B cell (primary cell): Measurements from ENCODE around the gene TENT4B. TPM values are rescaled to one million over a fixed set of nuclear protein-coding genes. Genes with fewer than 3 reads are reported as not detected.

ENCODE experiments used
- ATAC-seq: fragments of 200-7000 bp; cut with Tn5 transposase; one replicate; pipeline ENCODE4 v1.10.0; 2021; ENCODE audit warnings: low read depth, mild to moderate bottlenecking, moderate number of reproducible peaks, moderate library complexity
- CTCF ChIA-PET: fragments of 350-600 bp; sonication (Branson Sonifier 250); formaldehyde crosslinking; loops from one replicate; lab custom pipeline; 2021; ENCODE audit warnings: antibody characterized with exemption, inconsistent platforms; lab: Charles Lee
- POLR2A ChIA-PET: fragments of 350-600 bp; sonication (Branson Sonifier 250); formaldehyde crosslinking; loops from one replicate; lab custom pipeline; 2021; ENCODE audit warnings: antibody characterized with exemption; lab: Charles Lee
- DNase-seq: peaks from one replicate; pipeline ENCODE4 v3.0.0; 2013
- H2AFZ ChIP-seq: 2 replicates; pipeline ENCODE4 v1.6.1; 2012; ENCODE audit warnings: mild to moderate bottlenecking, low read depth, low read length; ENCODE audit not compliant: insufficient read depth, poor library complexity, severe bottlenecking
- H3K27ac ChIP-seq, 2 donors: 1 replicate in 1 of 2; 2 replicates in 1 of 2; pipeline ENCODE4 v1.5.1; 2012 to 2013; ENCODE audit warnings: low read length in 2 of 2, mild to moderate bottlenecking in 2 of 2, moderate library complexity in 1 of 2
- H3K27me3 ChIP-seq, 4 experiments: fragments of 200-600 bp in 1 of 4; sonication (generic) in 1 of 4; replicated peaks in 1 of 4; 1 replicate in 2 of 4; 2 replicates in 2 of 4; pipeline versions ENCODE4 v1.6.1 to v1.7.0; 2013 to 2016; ENCODE audit warnings: low read length in 3 of 4, mild to moderate bottlenecking in 2 of 4, mixed read lengths in 1 of 4, moderate library complexity in 1 of 4; ENCODE audit not compliant: insufficient read depth in 4 of 4, control insufficient read depth in 3 of 4; ENCODE audit errors: control extremely low read depth in 1 of 4
- H3K36me3 ChIP-seq, 2 experiments: replicated peaks in 1 of 2; 1 replicate in 1 of 2; 2 replicates in 1 of 2; pipeline versions ENCODE4 v1.6.1 to v1.7.1; 2013; ENCODE audit warnings: low read length in 1 of 2; ENCODE audit not compliant: insufficient read depth in 2 of 2, control insufficient read depth in 1 of 2; ENCODE audit errors: control extremely low read depth in 1 of 2, extremely low read depth in 1 of 2
- H3K4me1 ChIP-seq, 2 donors: fragments of 200-600 bp in 1 of 2; sonication (generic) in 1 of 2; 1 replicate in 1 of 2; 2 replicates in 1 of 2; pipeline versions ENCODE4 v1.5.1 to v1.6.1; 2013 to 2017; ENCODE audit warnings: low read length in 2 of 2; ENCODE audit not compliant: control insufficient read depth in 2 of 2, insufficient read depth in 2 of 2
- H3K4me2 ChIP-seq: replicated peaks from 2 replicates; pipeline ENCODE3; 2012; ENCODE audit warnings: mild to moderate bottlenecking, low read depth, low read length; ENCODE audit not compliant: poor library complexity, severe bottlenecking
- H3K4me3 ChIP-seq, 5 experiments: fragments of 200-600 bp in 1 of 5; sonication (generic) in 1 of 5; 1 replicate in 3 of 5; 2 replicates in 2 of 5; pipeline versions ENCODE4 v1.5.1 to v1.7.0; 2011 to 2016; ENCODE audit warnings: low read length in 4 of 5, mild to moderate bottlenecking in 4 of 5, low read depth in 2 of 5, control low read depth in 1 of 5, moderate library complexity in 1 of 5; ENCODE audit not compliant: insufficient read depth in 1 of 5; ENCODE audit errors: control extremely low read depth in 1 of 5, extremely low read depth in 1 of 5
- H3K79me2 ChIP-seq: fragments of 200-600 bp; sonication (generic); one replicate; pipeline ENCODE4 v1.6.0; 2016; ENCODE audit warnings: low read length; ENCODE audit not compliant: control insufficient read depth, insufficient read depth
- H3K9ac ChIP-seq: fragments of 200-600 bp; sonication (generic); 2 replicates; pipeline ENCODE4 v1.6.1; 2017; ENCODE audit warnings: mild to moderate bottlenecking, low read length, moderate library complexity
- H3K9me3 ChIP-seq, 3 donors: one replicate each; pipeline versions ENCODE4 v1.6.1 to v1.7.1; 2013; ENCODE audit warnings: low read length in 2 of 3; ENCODE audit not compliant: control insufficient read depth in 2 of 3, insufficient read depth in 1 of 3; ENCODE audit errors: control extremely low read depth in 1 of 3
- H4K20me1 ChIP-seq: 2 replicates; pipeline ENCODE4 v1.6.0; 2012; ENCODE audit warnings: mild to moderate bottlenecking, low read length; ENCODE audit not compliant: insufficient read depth, control insufficient read depth, poor library complexity, severe bottlenecking
- H3K27ac Mint-ChIP-seq: one replicate; pipeline ENCODE4 v1.8.0; 2021; ENCODE audit warnings: mixed read lengths
- H3K27me3 Mint-ChIP-seq: one replicate; pipeline ENCODE4 v1.8.0; 2021; ENCODE audit warnings: mixed read lengths
- H3K4me1 Mint-ChIP-seq: one replicate; pipeline ENCODE4 v1.8.0; 2021; ENCODE audit warnings: mixed read lengths
- H3K4me3 Mint-ChIP-seq: one replicate; pipeline ENCODE4 v1.8.0; 2021; ENCODE audit warnings: mixed read lengths
- H3K9me3 Mint-ChIP-seq: one replicate; pipeline ENCODE4 v1.8.0; 2022; ENCODE audit warnings: mixed read lengths; ENCODE audit not compliant: insufficient read depth
- CTCF ChIP-seq: fragments of 200-600 bp; IDR thresholded peaks from one replicate; pipeline ENCODE4 v1.8.0; 2022; ENCODE audit warnings: antibody characterized with exemption, mild to moderate bottlenecking
- EZH2 ChIP-seq: IDR thresholded peaks from 2 replicates; pipeline ENCODE4 v1.6.1; 2012; ENCODE audit warnings: borderline replicate concordance, low read depth, mild to moderate bottlenecking, moderate library complexity, low read length; ENCODE audit not compliant: insufficient read depth, poor library complexity, severe bottlenecking
- WGBS: methylation state at CpG from one replicate; pipeline ENCODE4 v1.1.5; 2013; ENCODE audit warnings: missing lambda C conversion rate; ENCODE audit not compliant: insufficient coverage; 5-methylcytosine and 5-hydroxymethylcytosine counted together
- intact Hi-C: fragments of 100-400 bp; cut with micrococcal nuclease; formaldehyde crosslinking; loops from one replicate; pipeline ENCODE4 v1.10.0; 2022
- polyA plus RNA-seq: library from polyadenylated mRNA; depleted of rRNA; stranded (reverse); fragments of >200 nt; gene quantifications from 2 replicates; pipeline ENCODE4 v1.2.3, GENCODE V29; 2012
- total RNA-seq, 2 donors: library from RNA; stranded (reverse); fragments of 120-200 nt in 1 of 2; gene quantifications; 1 replicate in 1 of 2; 2 replicates in 1 of 2; pipeline versions ENCODE4 v1.2.3 to v1.2.4, GENCODE V29; 2013 to 2022

The TENT4B gene
- total and polyA plus RNA-seq, 2 donors (not counting 1 experiment from before 2014, with no cell fraction given), result 6.1 to 17.1 TPM

GRCh38 chr16:50188619-50189136 is 35.6 kb downstream of the TENT4B start:
- peaks cover 64% of the 10 kb centered on the region for H4K20me1 ChIP-seq
- H3K4me2 ChIP-seq, result no peak overlapping the region
- Mint-ChIP-seq H3K4me1 (peaks cover 27% of the 10 kb centered on the region), H3K9me3 (no peaks in the 10 kb centered on the region), H3K27ac (no peak overlapping the region), H3K4me3 (no peak overlapping the region), H3K27me3 (no peaks in the 10 kb centered on the region)
- peaks cover 70% of the 10 kb centered on the region for H3K79me2 ChIP-seq
- H3K9ac ChIP-seq, result no peak overlapping the region
- H2AFZ ChIP-seq, result no peak overlapping the region
- ATAC-seq (no peak), DNase-seq (no peak)
- H3K36me3 ChIP-seq, result no peaks in the 10 kb centered on the region
- no peaks in the 10 kb centered on the region for H3K27me3 ChIP-seq
- peaks cover 0 to 4% (median 0%) of the 10 kb centered on the region in 3 donors for H3K9me3 ChIP-seq
- intact Hi-C loops, result no loop called here
- CTCF ChIA-PET, result interaction anchor here (0.8 to 1.3 kb wide), 2 partner anchors 8 to 477 kb away, joined by 3 read pairs; no protein-coding TSS in a partner anchor
- H3K27ac ChIP-seq, result no peak overlapping the region
- TF ChIP-seq EZH2 (no peak), CTCF (no peak)
- POLR2A ChIA-PET, result no interaction called here
- WGBS, result no CpG with 5 or more reads among the region's 3 CpGs
- H3K4me1 ChIP-seq, result peaks cover 0 to 2% of the 10 kb centered on the region in 2 donors
- no peak overlapping the region for H3K4me3 ChIP-seq

GRCh38 chr16:50190292-50190691 is 37.2 kb downstream of the TENT4B start:
- no peak overlapping the region for H3K27ac Mint-ChIP-seq
- H3K4me1 ChIP-seq, result peaks cover 11 to 17% of the 10 kb centered on the region in 2 donors
- H3K4me3 ChIP-seq, result no peak overlapping the region
- peaks cover 35% of the 10 kb centered on the region for H3K4me1 Mint-ChIP-seq
- no peak for DNase-seq
- intact Hi-C loops, result no loop called here
- no peak overlapping the region for H3K4me2 ChIP-seq
- no peak overlapping the region for H3K27ac ChIP-seq
- H2AFZ ChIP-seq, result no peak overlapping the region
- TF ChIP-seq EZH2 (no peak), CTCF (no peak)
- H3K9me3 Mint-ChIP-seq, result no peaks in the 10 kb centered on the region
- H3K36me3 ChIP-seq, result no peaks in the 10 kb centered on the region
- CTCF ChIA-PET, result interaction anchor here (1.1 kb wide), 2 partner anchors 11 to 20 kb away, joined by 3 to 6 read pairs; no protein-coding TSS in a partner anchor
- H3K4me3 Mint-ChIP-seq, result no peak overlapping the region
- H3K27me3 ChIP-seq, result no peaks in the 10 kb centered on the region
- H3K9me3 ChIP-seq, result peaks cover 0 to 13% (median 0%) of the 10 kb centered on the region in 3 donors
- no peaks in the 10 kb centered on the region for H3K27me3 Mint-ChIP-seq
- H4K20me1 ChIP-seq, result peaks cover 59% of the 10 kb centered on the region
- ATAC-seq, result no peak
- POLR2A ChIA-PET, result no interaction called here
- no CpG with 5 or more reads among the region's 2 CpGs for WGBS
- no peak overlapping the region for H3K9ac ChIP-seq
- peaks cover 69% of the 10 kb centered on the region for H3K79me2 ChIP-seq
